Neural cell (in vitro differentiated cells): ENCODE results near the gene DGKQ.

Experiments used
- EP300 ChIP-seq: fragments of 450-650 bp; conservative IDR thresholded peaks from 2 replicates; pipeline ENCODE4 v1.6.1; 2014; ENCODE audit warnings: antibody characterized with exemption, mild to moderate bottlenecking, moderate library complexity; ENCODE audit not compliant: poor library complexity, severe bottlenecking
- EZH2 ChIP-seq: fragments of 200-600, 300-800 bp; shearing (Covaris generic), sonication (generic); IDR thresholded peaks from 2 replicates; pipeline ENCODE4 v1.6.1; 2014; ENCODE audit warnings: antibody characterized with exemption, low read length, borderline replicate concordance, mild to moderate bottlenecking; ENCODE audit not compliant: insufficient read depth, poor library complexity, severe bottlenecking
- POLR2AphosphoS5 ChIP-seq: IDR thresholded peaks from 2 replicates; pipeline ENCODE4 v1.6.1; 2012
- RAD21 ChIP-seq: fragments of 450-650 bp; conservative IDR thresholded peaks from 2 replicates; pipeline ENCODE4 v1.6.1; 2014; ENCODE audit warnings: antibody characterized with exemption, mild to moderate bottlenecking, moderate library complexity
- TAF1 ChIP-seq: IDR thresholded peaks from 2 replicates; pipeline ENCODE4 v1.6.1; 2012; ENCODE audit warnings: low read depth
- TF ChIP-seq, protein P1 (sequence below): fragments of 450-650 bp; IDR thresholded peaks from 2 replicates; pipeline ENCODE4 v1.5.1; 2014; ENCODE audit warnings: antibody characterized with exemption, mild to moderate bottlenecking, moderate library complexity; ENCODE audit not compliant: poor library complexity, severe bottlenecking
- TF ChIP-seq, protein P2 (sequence below): IDR thresholded peaks from 2 replicates; pipeline ENCODE4 v1.6.1; 2012; ENCODE audit warnings: borderline replicate concordance

DNA sequence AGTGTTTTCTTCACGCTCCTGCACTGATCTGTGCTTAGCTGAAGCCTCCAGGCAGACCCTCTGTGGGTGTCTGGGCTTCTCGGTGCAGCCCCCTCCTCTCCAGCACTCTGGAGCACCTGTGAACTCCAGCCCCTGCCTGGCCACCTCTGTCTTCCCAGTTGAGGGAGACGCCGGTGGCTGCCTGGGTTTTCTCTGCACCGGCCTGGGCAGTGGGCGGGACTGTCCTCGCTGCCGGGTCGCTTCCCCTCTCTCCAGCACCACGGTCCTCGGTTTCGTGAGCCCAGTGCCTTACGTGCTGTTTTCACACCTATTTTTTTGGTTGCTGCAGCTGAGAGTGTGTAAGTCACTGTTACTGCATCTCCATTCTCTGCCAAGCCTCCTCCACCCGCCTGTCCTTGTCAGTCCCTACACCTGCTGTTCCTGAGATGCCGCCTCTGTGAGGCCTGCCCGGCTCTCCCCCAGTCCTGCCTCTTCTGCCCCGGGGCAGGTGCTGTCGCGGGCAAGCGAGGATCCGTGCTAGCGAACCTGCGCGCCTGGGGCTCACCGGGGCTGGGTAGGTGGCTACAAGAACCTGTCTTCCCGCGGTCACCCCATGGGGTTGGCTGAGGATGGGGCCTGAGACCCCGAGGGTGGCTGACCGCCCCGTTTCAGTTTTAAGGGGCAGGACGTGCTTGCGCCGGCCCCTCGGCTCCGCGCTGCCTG is 35.6 kb upstream of the DGKQ start:
- TF ChIP-seq RAD21 (no peak), TAF1 (no peak), EP300 (no peak), EZH2 (no peak), POLR2AphosphoS5 (no peak)
- TF ChIP-seq, protein P1, sequence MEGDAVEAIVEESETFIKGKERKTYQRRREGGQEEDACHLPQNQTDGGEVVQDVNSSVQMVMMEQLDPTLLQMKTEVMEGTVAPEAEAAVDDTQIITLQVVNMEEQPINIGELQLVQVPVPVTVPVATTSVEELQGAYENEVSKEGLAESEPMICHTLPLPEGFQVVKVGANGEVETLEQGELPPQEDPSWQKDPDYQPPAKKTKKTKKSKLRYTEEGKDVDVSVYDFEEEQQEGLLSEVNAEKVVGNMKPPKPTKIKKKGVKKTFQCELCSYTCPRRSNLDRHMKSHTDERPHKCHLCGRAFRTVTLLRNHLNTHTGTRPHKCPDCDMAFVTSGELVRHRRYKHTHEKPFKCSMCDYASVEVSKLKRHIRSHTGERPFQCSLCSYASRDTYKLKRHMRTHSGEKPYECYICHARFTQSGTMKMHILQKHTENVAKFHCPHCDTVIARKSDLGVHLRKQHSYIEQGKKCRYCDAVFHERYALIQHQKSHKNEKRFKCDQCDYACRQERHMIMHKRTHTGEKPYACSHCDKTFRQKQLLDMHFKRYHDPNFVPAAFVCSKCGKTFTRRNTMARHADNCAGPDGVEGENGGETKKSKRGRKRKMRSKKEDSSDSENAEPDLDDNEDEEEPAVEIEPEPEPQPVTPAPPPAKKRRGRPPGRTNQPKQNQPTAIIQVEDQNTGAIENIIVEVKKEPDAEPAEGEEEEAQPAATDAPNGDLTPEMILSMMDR, result no peak
- TF ChIP-seq, protein P2, sequence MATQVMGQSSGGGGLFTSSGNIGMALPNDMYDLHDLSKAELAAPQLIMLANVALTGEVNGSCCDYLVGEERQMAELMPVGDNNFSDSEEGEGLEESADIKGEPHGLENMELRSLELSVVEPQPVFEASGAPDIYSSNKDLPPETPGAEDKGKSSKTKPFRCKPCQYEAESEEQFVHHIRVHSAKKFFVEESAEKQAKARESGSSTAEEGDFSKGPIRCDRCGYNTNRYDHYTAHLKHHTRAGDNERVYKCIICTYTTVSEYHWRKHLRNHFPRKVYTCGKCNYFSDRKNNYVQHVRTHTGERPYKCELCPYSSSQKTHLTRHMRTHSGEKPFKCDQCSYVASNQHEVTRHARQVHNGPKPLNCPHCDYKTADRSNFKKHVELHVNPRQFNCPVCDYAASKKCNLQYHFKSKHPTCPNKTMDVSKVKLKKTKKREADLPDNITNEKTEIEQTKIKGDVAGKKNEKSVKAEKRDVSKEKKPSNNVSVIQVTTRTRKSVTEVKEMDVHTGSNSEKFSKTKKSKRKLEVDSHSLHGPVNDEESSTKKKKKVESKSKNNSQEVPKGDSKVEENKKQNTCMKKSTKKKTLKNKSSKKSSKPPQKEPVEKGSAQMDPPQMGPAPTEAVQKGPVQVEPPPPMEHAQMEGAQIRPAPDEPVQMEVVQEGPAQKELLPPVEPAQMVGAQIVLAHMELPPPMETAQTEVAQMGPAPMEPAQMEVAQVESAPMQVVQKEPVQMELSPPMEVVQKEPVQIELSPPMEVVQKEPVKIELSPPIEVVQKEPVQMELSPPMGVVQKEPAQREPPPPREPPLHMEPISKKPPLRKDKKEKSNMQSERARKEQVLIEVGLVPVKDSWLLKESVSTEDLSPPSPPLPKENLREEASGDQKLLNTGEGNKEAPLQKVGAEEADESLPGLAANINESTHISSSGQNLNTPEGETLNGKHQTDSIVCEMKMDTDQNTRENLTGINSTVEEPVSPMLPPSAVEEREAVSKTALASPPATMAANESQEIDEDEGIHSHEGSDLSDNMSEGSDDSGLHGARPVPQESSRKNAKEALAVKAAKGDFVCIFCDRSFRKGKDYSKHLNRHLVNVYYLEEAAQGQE, result no peak
